HG02840 (cell line): Measurements from ENCODE around the gene TMEM184B.
"Not testable (repeated sequence)": the region's sequence is repeated elsewhere in the genome, so short reads cannot be mapped to it uniquely, and the experiment has no call there.

Experiments
- ATAC-seq: cut with Tn5 transposase; IDR thresholded peaks from one replicate; pipeline ENCODE4 v1.9.1; 2021; ENCODE audit warnings: mild to moderate bottlenecking, moderate library complexity, moderate number of reproducible peaks; ENCODE audit not compliant: unreplicated experiment, low FRiP score

The TMEM184B gene

GRCh38 chr22:38249803-38250642, 22.8 kb downstream of the TMEM184B start:
- ATAC-seq, result no peak

GRCh38 chr22:38249301-38249700, 23.5 kb downstream of the TMEM184B start:
- ATAC-seq, result no peak

- ATAC-seq, result no peak
Observed at GRCh38 chr22:38248280-38248679, 24.5 kb downstream of the TMEM184B start.

- no peak for ATAC-seq
Observed at GRCh38 chr22:38247713-38248112, 25.1 kb downstream of the TMEM184B start.

- no peak for ATAC-seq
Observed at GRCh38 chr22:38246692-38247091, 26.1 kb downstream of the TMEM184B start.

- ATAC-seq, result no peak
Observed at GRCh38 chr22:38246046-38246658, 26.7 kb downstream of the TMEM184B start.

- ATAC-seq, result no peak
Observed at GRCh38 chr22:38244106-38244505, 28.7 kb downstream of the TMEM184B start.

- no peak for ATAC-seq
Observed at GRCh38 chr22:38243007-38243765, 29.6 kb downstream of the TMEM184B start.

GRCh38 chr22:38240734-38241252, 32.0 kb downstream of the TMEM184B start:
- ATAC-seq, result no peak

- ATAC-seq, result no peak
Observed at GRCh38 chr22:38239101-38239761, 33.6 kb downstream of the TMEM184B start.

- ATAC-seq, result no peak
Observed at GRCh38 chr22:38238519-38239071, 34.2 kb downstream of the TMEM184B start.

GRCh38 chr22:38236786-38237185, 36.0 kb downstream of the TMEM184B start:
- ATAC-seq, result no peak

- no peak for ATAC-seq
Observed at GRCh38 chr22:38235240-38235850, 37.5 kb downstream of the TMEM184B start.

- ATAC-seq, result not testable (repeated sequence)
Observed at GRCh38 chr22:38233856-38234255, 39.0 kb downstream of the TMEM184B start.

- ATAC-seq, result no peak
Observed at GRCh38 chr22:38233427-38233826, 39.4 kb downstream of the TMEM184B start.

- no peak for ATAC-seq
Observed at GRCh38 chr22:38232196-38232595, 40.6 kb downstream of the TMEM184B start.

GRCh38 chr22:38230916-38231315, 41.9 kb downstream of the TMEM184B start:
- no peak for ATAC-seq

- no peak for ATAC-seq
Observed at GRCh38 chr22:38230108-38230825, 42.5 kb downstream of the TMEM184B start.
